GM18505 (cell line): ENCODE data around the gene DKK1.

Experiments used
- ATAC-seq: cut with Tn5 transposase; IDR thresholded peaks from one replicate; pipeline ENCODE4 v1.9.1; 2021; ENCODE audit not compliant: unreplicated experiment
- POLR2A ChIP-seq: IDR thresholded peaks from 4 replicates; pipeline ENCODE4 v1.6.1; 2011; ENCODE audit warnings: borderline replicate concordance; ENCODE audit not compliant: insufficient read depth, insufficient read length; ENCODE audit errors: extremely low read depth

DKK1 gene

DNA sequence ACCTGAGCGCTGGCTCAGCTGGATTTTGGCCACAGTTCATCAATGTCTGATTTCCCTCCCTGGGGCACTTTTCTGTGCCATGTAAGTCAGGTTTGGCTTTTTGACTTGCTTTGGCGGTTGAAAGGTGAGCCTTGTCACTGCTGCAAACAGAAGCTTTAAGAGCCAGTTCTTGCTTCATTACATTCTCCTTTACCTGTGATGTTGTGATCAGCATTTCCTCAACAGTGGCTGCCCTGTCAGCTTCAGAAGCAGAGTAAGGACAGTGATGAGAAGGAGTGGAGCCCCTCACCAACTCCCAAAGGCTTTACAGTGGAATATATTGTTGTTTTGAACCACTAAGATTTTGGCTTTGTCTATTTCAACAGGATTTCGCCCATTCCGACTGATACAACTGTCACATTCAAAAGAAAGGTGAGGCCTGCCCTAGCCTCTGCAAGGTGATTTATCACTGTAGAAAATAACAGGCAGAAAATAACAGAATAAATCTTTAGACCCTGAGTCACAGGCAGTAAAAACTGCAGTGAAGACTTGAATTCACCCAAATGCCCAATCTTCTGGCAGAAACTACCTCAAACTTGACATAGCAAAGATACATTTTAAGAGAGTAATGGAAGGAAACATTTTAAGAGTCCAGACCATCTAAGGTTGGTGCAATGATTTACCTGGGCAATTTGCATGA, 13.3 kb upstream of the DKK1 start:
- ATAC-seq, result no peak
- no peak for TF ChIP-seq POLR2A

GRCh38 chr10:52308251-52309031, 5.6 kb upstream of the DKK1 start:
- no peak for TF ChIP-seq POLR2A

GRCh38 chr10:52312942-52313255, 1.2 kb upstream of the DKK1 start:
- ATAC-seq, result no peak
- no peak for TF ChIP-seq POLR2A

More at GRCh38 chr10:52308251-52309031, 5.6 kb upstream of the DKK1 start:
- ATAC-seq, result peak; percentile 86

- ATAC-seq, result no peak
- no peak for TF ChIP-seq POLR2A
Observed at GRCh38 chr10:52313256-52313932, 687 bp upstream of the DKK1 start.

DNA sequence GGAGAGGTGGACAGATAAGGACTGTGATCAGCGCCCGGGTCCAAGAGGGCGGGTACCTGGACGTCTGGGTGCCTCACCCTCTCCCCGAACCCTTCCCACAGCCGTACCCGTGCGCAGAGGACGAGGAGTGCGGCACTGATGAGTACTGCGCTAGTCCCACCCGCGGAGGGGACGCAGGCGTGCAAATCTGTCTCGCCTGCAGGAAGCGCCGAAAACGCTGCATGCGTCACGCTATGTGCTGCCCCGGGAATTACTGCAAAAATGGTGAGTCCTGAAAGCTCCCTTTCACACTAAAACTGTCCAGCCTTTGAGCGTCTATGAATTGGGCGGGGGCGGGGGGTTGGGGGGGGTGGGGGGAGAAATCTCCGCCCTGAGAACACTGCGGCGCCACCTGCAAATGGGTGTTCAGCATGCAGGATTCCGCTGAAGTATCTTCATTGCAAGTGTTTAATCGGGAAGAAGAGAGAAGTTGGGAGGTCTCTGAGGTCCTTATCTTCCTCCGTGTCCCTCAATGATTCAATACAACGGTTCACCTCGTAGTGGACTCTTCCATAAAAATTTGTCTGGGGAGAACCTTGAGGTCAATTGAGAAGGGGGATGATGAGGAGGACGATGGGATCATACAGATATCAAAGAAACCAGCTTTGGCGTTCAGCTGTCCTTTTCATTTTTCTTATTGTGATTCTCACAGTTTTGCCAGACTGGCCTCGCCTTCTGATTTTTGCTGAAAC, 906 bp downstream of the DKK1 start:
- ATAC-seq, result peak; percentile 25
- TF ChIP-seq POLR2A, result no peak

GRCh38 chr10:52316001-52316400, 1.9 kb downstream of the DKK1 start:
- no peak for ATAC-seq
- TF ChIP-seq POLR2A, result no peak

DNA sequence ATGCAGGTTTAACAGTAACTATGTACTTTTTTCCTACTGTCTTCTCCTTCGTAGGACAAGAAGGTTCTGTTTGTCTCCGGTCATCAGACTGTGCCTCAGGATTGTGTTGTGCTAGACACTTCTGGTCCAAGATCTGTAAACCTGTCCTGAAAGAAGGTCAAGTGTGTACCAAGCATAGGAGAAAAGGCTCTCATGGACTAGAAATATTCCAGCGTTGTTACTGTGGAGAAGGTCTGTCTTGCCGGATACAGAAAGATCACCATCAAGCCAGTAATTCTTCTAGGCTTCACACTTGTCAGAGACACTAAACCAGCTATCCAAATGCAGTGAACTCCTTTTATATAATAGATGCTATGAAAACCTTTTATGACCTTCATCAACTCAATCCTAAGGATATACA, 2.4 kb downstream of the DKK1 start:
- no peak for ATAC-seq
- TF ChIP-seq POLR2A, result no peak

DNA sequence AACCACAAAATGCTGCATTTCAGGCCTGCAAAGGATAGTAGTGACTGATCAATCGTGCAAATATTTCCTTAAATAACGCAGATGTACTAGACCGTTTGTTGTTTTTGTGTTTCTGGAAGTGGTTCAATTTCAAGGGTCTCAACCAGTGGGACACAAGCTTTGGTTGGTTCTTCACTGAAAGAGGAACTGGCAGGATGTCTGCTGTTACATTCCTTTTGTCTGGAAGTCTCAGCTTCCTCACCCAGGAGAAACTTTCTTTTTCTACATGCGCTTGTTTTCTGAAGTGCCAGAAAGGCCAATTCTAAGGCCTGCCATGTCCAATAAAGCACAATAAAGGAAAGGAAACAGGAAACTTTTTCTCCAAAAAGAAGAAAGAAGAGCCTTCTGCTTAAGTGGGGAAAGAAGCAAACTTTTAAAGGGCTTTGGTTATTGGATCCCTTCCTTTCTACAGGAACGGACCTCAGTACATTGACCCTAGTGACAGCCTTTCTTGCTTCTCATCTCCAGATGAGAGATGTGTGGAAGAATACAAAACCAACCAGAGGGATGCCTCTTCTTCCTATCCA, 4.1 kb downstream of the DKK1 start:
- no peak for ATAC-seq
- no peak for TF ChIP-seq POLR2A

- ATAC-seq, result no peak
- no peak for TF ChIP-seq POLR2A
Observed at GRCh38 chr10:52318822-52319464, 4.9 kb downstream of the DKK1 start.

DNA sequence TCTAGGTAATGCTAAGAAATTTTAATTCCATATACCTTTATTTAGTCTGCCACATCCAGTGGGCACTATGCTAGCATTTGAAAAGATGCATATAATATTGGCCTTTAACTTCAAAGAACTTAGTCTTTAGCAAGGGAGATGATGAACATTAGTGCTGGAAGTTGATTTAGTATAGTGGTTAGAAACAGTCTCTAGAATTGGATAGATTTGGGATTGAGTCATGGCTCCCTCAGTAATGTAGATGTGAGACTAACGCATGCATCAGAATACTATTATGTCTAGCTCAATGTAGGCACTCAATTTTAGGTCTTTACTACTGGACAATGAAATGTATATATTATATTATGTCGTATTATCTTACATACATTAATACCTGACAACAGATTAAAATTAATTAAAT, 5.8 kb downstream of the DKK1 start:
- TF ChIP-seq POLR2A, result no peak
- ATAC-seq, result no peak

DNA sequence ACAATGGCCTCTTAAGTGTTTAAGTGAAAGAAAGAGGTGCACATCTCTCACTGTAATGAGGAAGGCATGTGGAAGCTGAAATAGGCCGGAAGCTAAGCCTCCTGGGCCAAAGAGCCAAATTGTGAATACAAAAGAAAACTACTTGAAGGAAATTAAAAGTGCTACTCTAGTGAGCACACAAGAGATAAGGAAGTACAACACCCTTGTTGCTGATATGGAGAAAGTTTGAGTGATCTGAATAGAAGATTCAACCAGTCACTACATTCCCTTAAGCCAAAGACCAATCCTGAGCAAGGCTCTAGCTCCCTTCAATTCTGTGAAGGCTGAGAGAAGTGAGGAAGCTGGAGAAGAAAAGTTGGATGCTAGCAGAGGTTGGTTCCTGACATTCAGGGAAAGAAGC, 8.2 kb downstream of the DKK1 start:
- no peak for ATAC-seq

GRCh38 chr10:52322936-52323335, 8.9 kb downstream of the DKK1 start:
- no peak for ATAC-seq
- TF ChIP-seq POLR2A, result no peak

More for the DNA sequence above, 8.2 kb downstream of the DKK1 start:
- TF ChIP-seq POLR2A, result no peak

GRCh38 chr10:52326382-52326781, 12.3 kb downstream of the DKK1 start:
- no peak for ATAC-seq
- TF ChIP-seq POLR2A, result no peak

GRCh38 chr10:52331638-52332364, 17.7 kb downstream of the DKK1 start:
- ATAC-seq, result no peak
- no peak for TF ChIP-seq POLR2A
